A549 (cell line): ENCODE results near the gene DCDC2. TPM values are rescaled to one million over a fixed set of nuclear protein-coding genes. Genes with fewer than 3 reads are reported as not detected.

Experiments
- ATAC-seq, 2 experiments: fragments of 200-7000 bp in 1 of 2; fragments of >200 bp in 1 of 2; cut with Nextera tagmentation in 1 of 2; cut with Tn5 transposase in 1 of 2; 3 replicates each; pipeline versions ENCODE4 v1.8.0 to v1.9.1; 2018 to 2020; ENCODE audit warnings: mild to moderate bottlenecking in 1 of 2, moderate library complexity in 1 of 2
- CTCF ChIA-PET: fragments of 300-600 bp; sonication (Branson Sonifier 250); formaldehyde crosslinking; extraction: SDS; loops from one replicate; lab custom pipeline; 2021; ENCODE audit warnings: antibody characterized with exemption, inconsistent platforms; lab: Yijun Ruan, JAX
- POLR2A ChIA-PET: fragments of 350-600 bp; formaldehyde crosslinking; extraction: SDS; loops from one replicate; lab custom pipeline; 2021; ENCODE audit warnings: antibody characterized with exemption, inconsistent platforms; lab: Yijun Ruan, JAX
- DNase-seq, 2 experiments: peaks; one replicate each; pipeline versions ENCODE4 v3.0.0 to v3.0.0-alpha.2; 2011 to 2016; ENCODE audit warnings: low read depth in 1 of 2, low spot score in 1 of 2
- FAIRE-seq: peaks from 2 replicates; lab custom pipeline; 2011; peaks lifted over from hg19 to GRCh38; lab: Jason Lieb, UNC
- H3K27ac ChIP-seq, 2 experiments: fragments of >200 bp; sonication (Bioruptor Twin); formaldehyde crosslinking; 3 replicates each; pipeline ENCODE4 v1.5.1; 2016 to 2017
- H3K4me1 ChIP-seq: fragments of >200 bp; sonication (Bioruptor Twin); formaldehyde crosslinking; 3 replicates; pipeline ENCODE4 v1.6.1; 2016
- H3K4me2 ChIP-seq: fragments of >200 bp; sonication (Bioruptor Twin); formaldehyde crosslinking; 3 replicates; pipeline ENCODE4 v1.6.1; 2016
- H3K4me3 ChIP-seq: fragments of >200 bp; sonication (Bioruptor Twin); formaldehyde crosslinking; 3 replicates; pipeline ENCODE4 v1.5.1; 2016
- H3K9me3 ChIP-seq: fragments of >200 bp; sonication (Bioruptor Twin); formaldehyde crosslinking; 3 replicates; pipeline ENCODE4 v1.6.1; 2016
- CBX2 ChIP-seq: fragments of 200-600 bp; sonication (generic); IDR thresholded peaks from 2 replicates; pipeline ENCODE4 v1.6.1; 2016; ENCODE audit warnings: low read depth, mild to moderate bottlenecking, borderline replicate concordance
- CEBPB ChIP-seq, 2 experiments: fragments of >200 bp in 1 of 2; sonication (Bioruptor Twin) in 1 of 2; formaldehyde crosslinking in 1 of 2; IDR thresholded peaks; 2 replicates each; pipeline ENCODE4 v1.6.1; 2012 to 2016
- CHD2 ChIP-seq: fragments of 150-350 bp; IDR thresholded peaks from 2 replicates; pipeline ENCODE4 v1.6.1; 2014; ENCODE audit warnings: low read length; ENCODE audit not compliant: partially characterized antibody
- CTCF ChIP-seq: fragments of >200 bp; sonication (Bioruptor Twin); formaldehyde crosslinking; IDR thresholded peaks from 3 replicates; pipeline ENCODE4 v1.5.1; 2016
- EHF ChIP-seq: fragments of 250-450 bp; sonication (Bioruptor Pico); IDR thresholded peaks from 2 replicates; pipeline ENCODE4 v1.5.0; 2020; ENCODE audit warnings: mild to moderate bottlenecking
- EP300 ChIP-seq, 2 experiments: fragments of >200 bp; sonication (Bioruptor Twin); formaldehyde crosslinking; IDR thresholded peaks; 2 replicates in 1 of 2; 3 replicates in 1 of 2; pipeline ENCODE4 v1.6.1; 2016 to 2017
- ESRRA ChIP-seq: fragments of 150-350 bp; IDR thresholded peaks from 2 replicates; pipeline ENCODE4 v1.6.1; 2014; ENCODE audit warnings: mild to moderate bottlenecking, low read length, borderline replicate concordance
- FOSB ChIP-seq: fragments of 250-450 bp; sonication (Bioruptor Pico); IDR thresholded peaks from 2 replicates; pipeline ENCODE4 v1.5.0; 2020; ENCODE audit warnings: mild to moderate bottlenecking, moderate library complexity
- HES2 ChIP-seq: fragments of >200 bp; sonication (Bioruptor Twin); formaldehyde crosslinking; IDR thresholded peaks from 2 replicates; pipeline ENCODE4 v1.6.1; 2016
- HOXB5 ChIP-seq: fragments of 250-450 bp; sonication (Bioruptor Pico); IDR thresholded peaks from 2 replicates; pipeline ENCODE4 v1.5.0; 2020; ENCODE audit warnings: mild to moderate bottlenecking, moderate library complexity
- KDM5A ChIP-seq: fragments of 200-600 bp; sonication (generic); IDR thresholded peaks from 2 replicates; pipeline ENCODE4 v1.6.1; 2016; ENCODE audit warnings: antibody characterized with exemption, mild to moderate bottlenecking
- MAX ChIP-seq: IDR thresholded peaks from 2 replicates; pipeline ENCODE4 v1.6.1; 2012
- NFE2L2 ChIP-seq: fragments of 150-350 bp; conservative IDR thresholded peaks from 2 replicates; pipeline ENCODE4 v1.6.1; 2014; ENCODE audit warnings: low read length
- NPAS2 ChIP-seq: fragments of 250-450 bp; sonication (Bioruptor Pico); IDR thresholded peaks from 2 replicates; pipeline ENCODE4 v1.8.0; 2022; ENCODE audit warnings: mild to moderate bottlenecking, moderate library complexity, borderline replicate concordance
- PHF8 ChIP-seq: fragments of 200-600 bp; sonication (generic); IDR thresholded peaks from 2 replicates; pipeline ENCODE4 v1.6.1; 2016; ENCODE audit warnings: low read depth, mild to moderate bottlenecking, antibody characterized with exemption, moderate library complexity, borderline replicate concordance
- POLR2AphosphoS2 ChIP-seq: conservative IDR thresholded peaks from 2 replicates; pipeline ENCODE4 v1.6.1; 2012; ENCODE audit warnings: low read length, improper control_type of control experiment, inconsistent platforms
- SMC3 ChIP-seq: fragments of >200 bp; sonication (Bioruptor Twin); formaldehyde crosslinking; IDR thresholded peaks from 3 replicates; pipeline ENCODE4 v1.6.1; 2018; ENCODE audit warnings: inconsistent platforms
- TFCP2L1 ChIP-seq: fragments of 250-450 bp; sonication (Bioruptor Pico); IDR thresholded peaks from 2 replicates; pipeline ENCODE4 v1.5.0; 2021; ENCODE audit warnings: mild to moderate bottlenecking
- ZC3H11A ChIP-seq: fragments of 450-650 bp; IDR thresholded peaks from 2 replicates; pipeline ENCODE4 v1.6.1; 2014; ENCODE audit warnings: antibody characterized with exemption, mild to moderate bottlenecking
- ZNF302 ChIP-seq: fragments of 250-450 bp; sonication (Bioruptor Pico); IDR thresholded peaks from 2 replicates; pipeline ENCODE4 v1.9.0; 2021; ENCODE audit warnings: inconsistent platforms, mild to moderate bottlenecking, moderate library complexity
- WGBS: methylation state at CpG from one replicate; pipeline ENCODE4 v1.1.6; 2017; ENCODE audit errors: missing lambda C conversion rate; 5-methylcytosine and 5-hydroxymethylcytosine counted together
- polyA plus RNA-seq, 4 experiments: library from polyadenylated mRNA; depleted of rRNA in 3 of 4; stranded (reverse); fragments of >200 nt; fragmentation: RNase III in 1 of 4; extraction: RNeasy Plus Mini Kit Qiagen cat#74134 plus additional on column Dnase treatment in 1 of 4; gene quantifications; 2 replicates in 3 of 4; 3 replicates in 1 of 4; pipeline ENCODE4 v1.2.3, GENCODE V29; 2011 to 2017
- TF ChIP-seq, protein P1 (sequence below): fragments of 200-600 bp; sonication (generic); IDR thresholded peaks from 2 replicates; pipeline ENCODE4 v1.6.1; 2016; ENCODE audit warnings: antibody characterized with exemption, mild to moderate bottlenecking, moderate library complexity
- TF ChIP-seq, protein P2 (sequence below): IDR thresholded peaks from 2 replicates; pipeline ENCODE4 v1.6.1; 2012
- TF ChIP-seq, protein P3 (sequence below): fragments of 150-350 bp; IDR thresholded peaks from 2 replicates; pipeline ENCODE4 v1.6.1; 2014; ENCODE audit warnings: low read depth, mild to moderate bottlenecking, low read length
- TF ChIP-seq, protein P4 (sequence below): fragments of 450-650 bp; IDR thresholded peaks from 2 replicates; pipeline ENCODE4 v1.6.1; 2014; ENCODE audit warnings: antibody characterized with exemption

Gene DCDC2
- polyA plus RNA-seq, 2 of the 4 experiments (the other 2 are of a cell fraction): 9.1 to 9.4 TPM

DNA sequence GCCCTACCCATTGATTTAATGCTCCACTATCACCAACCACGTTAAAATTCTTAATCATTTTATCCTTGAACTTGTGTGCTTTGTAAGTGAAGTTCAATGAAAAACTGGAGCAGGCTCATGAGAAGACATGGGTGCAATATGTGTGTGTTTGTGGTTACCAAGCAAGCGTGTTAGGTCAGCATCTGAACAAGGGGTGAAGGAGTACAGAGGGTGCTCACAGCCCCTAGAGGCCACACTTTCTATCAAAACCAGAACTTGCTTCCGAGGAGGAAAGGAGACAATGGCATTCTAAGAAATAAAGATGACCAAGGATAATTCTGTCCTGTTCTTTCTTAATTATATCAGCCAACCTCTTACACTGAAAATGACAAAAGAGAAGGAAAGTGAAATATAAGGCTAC is 138.2 kb downstream of the DCDC2 start:
- Histone ChIP-seq H3K4me3 (no peak overlapping the region), H3K9me3 (no peaks in the 10 kb centered on the region), H3K27ac (no peak overlapping the region), H3K4me2 (no peak overlapping the region), H3K4me1 (peaks cover 7% of the 10 kb centered on the region; the same call in 2 of the 3 replicates)
- ChIA-PET POLR2A (no interaction called here), CTCF (no interaction called here)
- no peak for DNase-seq
- TF ChIP-seq ZNF302 (CRISPR knock-in tag): no peak
- no peak for TF ChIP-seq CHD2
- no peak for TF ChIP-seq POLR2AphosphoS2
- TF ChIP-seq TFCP2L1 (CRISPR knock-in tag): no peak
- no peak for ATAC-seq
- WGBS: 60% methylated on average over 3 of the region's 3 CpGs
- no peak for FAIRE-seq

DNA sequence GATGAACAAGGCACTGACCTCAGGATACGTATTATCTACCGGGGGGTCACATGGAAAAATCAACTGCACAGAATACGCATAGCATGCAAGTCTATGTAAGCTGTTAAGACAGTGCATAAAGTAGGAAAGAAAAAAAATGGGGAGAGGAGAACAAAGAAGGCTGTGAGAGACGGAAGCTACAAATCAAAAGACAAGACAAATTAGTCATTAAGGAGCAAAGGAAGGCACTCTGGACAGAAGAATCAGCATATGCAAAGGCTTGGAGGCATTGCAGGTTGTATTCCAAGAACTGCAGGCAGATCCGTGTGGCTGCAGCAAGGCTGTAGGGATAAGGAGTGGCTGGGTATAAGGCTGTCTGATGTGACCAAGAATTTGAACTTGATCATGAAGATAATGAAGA is 142.9 kb downstream of the DCDC2 start:
- DNase-seq (no peak), FAIRE-seq (no peak), ATAC-seq (no peak)
- ChIA-PET POLR2A (no interaction called here), CTCF (interaction anchor here (2.5 kb wide), 1 partner anchor 10 kb away, joined by 11 read pairs; no protein-coding TSS in a partner anchor)
- H3K4me3 ChIP-seq: no peak overlapping the region
- H3K4me1 ChIP-seq: no peaks in the 10 kb centered on the region
- WGBS: 79% methylated on average over 5 of the region's 5 CpGs
- no peak overlapping the region for H3K4me2 ChIP-seq
- no peak overlapping the region for H3K27ac ChIP-seq
- H3K9me3 ChIP-seq: no peaks in the 10 kb centered on the region
- TF ChIP-seq PHF8 (no peak), ZC3H11A (no peak), KDM5A (no peak), ESRRA (no peak), NFE2L2 (no peak), CTCF (no peak), CEBPB (IDR thresholded peaks at IDR 0.05) (no peak), MAX (no peak), TFCP2L1 (CRISPR knock-in tag) (no peak), HES2 (no peak), CHD2 (no peak)
- TF ChIP-seq, protein P1, sequence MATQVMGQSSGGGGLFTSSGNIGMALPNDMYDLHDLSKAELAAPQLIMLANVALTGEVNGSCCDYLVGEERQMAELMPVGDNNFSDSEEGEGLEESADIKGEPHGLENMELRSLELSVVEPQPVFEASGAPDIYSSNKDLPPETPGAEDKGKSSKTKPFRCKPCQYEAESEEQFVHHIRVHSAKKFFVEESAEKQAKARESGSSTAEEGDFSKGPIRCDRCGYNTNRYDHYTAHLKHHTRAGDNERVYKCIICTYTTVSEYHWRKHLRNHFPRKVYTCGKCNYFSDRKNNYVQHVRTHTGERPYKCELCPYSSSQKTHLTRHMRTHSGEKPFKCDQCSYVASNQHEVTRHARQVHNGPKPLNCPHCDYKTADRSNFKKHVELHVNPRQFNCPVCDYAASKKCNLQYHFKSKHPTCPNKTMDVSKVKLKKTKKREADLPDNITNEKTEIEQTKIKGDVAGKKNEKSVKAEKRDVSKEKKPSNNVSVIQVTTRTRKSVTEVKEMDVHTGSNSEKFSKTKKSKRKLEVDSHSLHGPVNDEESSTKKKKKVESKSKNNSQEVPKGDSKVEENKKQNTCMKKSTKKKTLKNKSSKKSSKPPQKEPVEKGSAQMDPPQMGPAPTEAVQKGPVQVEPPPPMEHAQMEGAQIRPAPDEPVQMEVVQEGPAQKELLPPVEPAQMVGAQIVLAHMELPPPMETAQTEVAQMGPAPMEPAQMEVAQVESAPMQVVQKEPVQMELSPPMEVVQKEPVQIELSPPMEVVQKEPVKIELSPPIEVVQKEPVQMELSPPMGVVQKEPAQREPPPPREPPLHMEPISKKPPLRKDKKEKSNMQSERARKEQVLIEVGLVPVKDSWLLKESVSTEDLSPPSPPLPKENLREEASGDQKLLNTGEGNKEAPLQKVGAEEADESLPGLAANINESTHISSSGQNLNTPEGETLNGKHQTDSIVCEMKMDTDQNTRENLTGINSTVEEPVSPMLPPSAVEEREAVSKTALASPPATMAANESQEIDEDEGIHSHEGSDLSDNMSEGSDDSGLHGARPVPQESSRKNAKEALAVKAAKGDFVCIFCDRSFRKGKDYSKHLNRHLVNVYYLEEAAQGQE: no peak
- TF ChIP-seq, all 56 proteins: peak for 0

DNA sequence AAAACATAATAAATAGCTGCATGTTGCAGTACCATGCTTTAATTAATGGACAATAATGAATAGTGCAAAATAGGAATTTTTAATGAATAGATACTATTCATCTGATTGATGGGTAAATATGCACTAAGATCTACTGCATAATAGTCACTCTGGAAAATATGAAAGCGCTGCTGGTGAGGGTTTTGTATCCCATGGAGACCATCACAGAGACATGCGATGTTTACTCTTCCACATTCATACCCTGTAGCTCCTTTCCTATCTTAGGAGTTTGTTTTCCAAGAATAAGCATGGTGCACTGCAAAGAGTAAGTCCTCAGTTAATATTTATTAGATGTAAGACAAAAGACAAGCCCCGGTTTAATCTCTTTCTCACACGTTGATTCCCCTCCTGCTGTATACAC is 150.4 kb downstream of the DCDC2 start:
- POLR2A ChIA-PET: no interaction called here
- 0 out of 3 replicates have a peak, but pooled peaks cover 3% of the 10 kb centered on the region for H3K4me1 ChIP-seq
- H3K4me2 ChIP-seq: no peak overlapping the region
- ATAC-seq (no peak), DNase-seq (no peak), FAIRE-seq (no peak)
- 71% methylated on average over 4 of the region's 4 CpGs for WGBS
- no peak overlapping the region for H3K27ac ChIP-seq
- CTCF ChIA-PET: no interaction called here
- H3K9me3 ChIP-seq: no peaks in the 10 kb centered on the region
- no peak overlapping the region for H3K4me3 ChIP-seq
- TF ChIP-seq ZNF302 (CRISPR knock-in tag) (no peak), NPAS2 (CRISPR knock-in tag) (no peak), EHF (CRISPR knock-in tag) (no peak), KDM5A (no peak), EP300 (IDR thresholded peaks at IDR 0.05) (no peak), FOSB (CRISPR knock-in tag) (no peak), ESRRA (no peak), PHF8 (no peak), HES2 (no peak), CBX2 (no peak), HOXB5 (no peak), SMC3 (no peak), ZC3H11A (no peak)
- TF ChIP-seq, protein P2, sequence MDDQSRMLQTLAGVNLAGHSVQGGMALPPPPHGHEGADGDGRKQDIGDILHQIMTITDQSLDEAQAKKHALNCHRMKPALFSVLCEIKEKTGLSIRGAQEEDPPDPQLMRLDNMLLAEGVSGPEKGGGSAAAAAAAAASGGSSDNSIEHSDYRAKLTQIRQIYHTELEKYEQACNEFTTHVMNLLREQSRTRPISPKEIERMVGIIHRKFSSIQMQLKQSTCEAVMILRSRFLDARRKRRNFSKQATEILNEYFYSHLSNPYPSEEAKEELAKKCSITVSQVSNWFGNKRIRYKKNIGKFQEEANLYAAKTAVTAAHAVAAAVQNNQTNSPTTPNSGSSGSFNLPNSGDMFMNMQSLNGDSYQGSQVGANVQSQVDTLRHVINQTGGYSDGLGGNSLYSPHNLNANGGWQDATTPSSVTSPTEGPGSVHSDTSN: no peak
- TF ChIP-seq, protein P3, sequence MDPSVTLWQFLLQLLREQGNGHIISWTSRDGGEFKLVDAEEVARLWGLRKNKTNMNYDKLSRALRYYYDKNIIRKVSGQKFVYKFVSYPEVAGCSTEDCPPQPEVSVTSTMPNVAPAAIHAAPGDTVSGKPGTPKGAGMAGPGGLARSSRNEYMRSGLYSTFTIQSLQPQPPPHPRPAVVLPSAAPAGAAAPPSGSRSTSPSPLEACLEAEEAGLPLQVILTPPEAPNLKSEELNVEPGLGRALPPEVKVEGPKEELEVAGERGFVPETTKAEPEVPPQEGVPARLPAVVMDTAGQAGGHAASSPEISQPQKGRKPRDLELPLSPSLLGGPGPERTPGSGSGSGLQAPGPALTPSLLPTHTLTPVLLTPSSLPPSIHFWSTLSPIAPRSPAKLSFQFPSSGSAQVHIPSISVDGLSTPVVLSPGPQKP: no peak
- TF ChIP-seq, protein P4, sequence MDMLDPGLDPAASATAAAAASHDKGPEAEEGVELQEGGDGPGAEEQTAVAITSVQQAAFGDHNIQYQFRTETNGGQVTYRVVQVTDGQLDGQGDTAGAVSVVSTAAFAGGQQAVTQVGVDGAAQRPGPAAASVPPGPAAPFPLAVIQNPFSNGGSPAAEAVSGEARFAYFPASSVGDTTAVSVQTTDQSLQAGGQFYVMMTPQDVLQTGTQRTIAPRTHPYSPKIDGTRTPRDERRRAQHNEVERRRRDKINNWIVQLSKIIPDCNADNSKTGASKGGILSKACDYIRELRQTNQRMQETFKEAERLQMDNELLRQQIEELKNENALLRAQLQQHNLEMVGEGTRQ: no peak
